NT2/D1 (cell line): ENCODE data around the gene CXCR6.

Experiments
- DNase-seq: peaks from one replicate; pipeline ENCODE4 v3.0.0-alpha.2; 2011; ENCODE audit warnings: low read depth, low spot score
- H3K27me3 ChIP-seq: 2 replicates; pipeline ENCODE4 v1.6.0; 2011; ENCODE audit warnings: mild to moderate bottlenecking; ENCODE audit not compliant: insufficient read length, insufficient read depth
- H3K36me3 ChIP-seq: 2 replicates; pipeline ENCODE4 v1.6.1; 2011; ENCODE audit warnings: mild to moderate bottlenecking, low read length, mixed read lengths; ENCODE audit not compliant: insufficient read depth, insufficient read length
- H3K4me1 ChIP-seq: 2 replicates; pipeline ENCODE4 v1.5.1; 2011; ENCODE audit not compliant: insufficient read depth, insufficient read length
- H3K4me3 ChIP-seq: 2 replicates; pipeline ENCODE4 v1.5.1; 2011; ENCODE audit warnings: low read depth; ENCODE audit not compliant: insufficient read length
- H3K9ac ChIP-seq: 2 replicates; pipeline ENCODE4 v1.6.0; 2011; ENCODE audit warnings: low read depth; ENCODE audit not compliant: insufficient read length
- H3K9me3 ChIP-seq: 2 replicates; pipeline ENCODE4 v1.5.1; 2011; ENCODE audit warnings: mild to moderate bottlenecking, low read length; ENCODE audit not compliant: insufficient read depth
- SUZ12 ChIP-seq: IDR thresholded peaks from 2 replicates; pipeline ENCODE4 v1.6.1; 2011; ENCODE audit not compliant: insufficient read length, insufficient read depth; ENCODE audit errors: extremely low read depth
- YY1 ChIP-seq: IDR thresholded peaks from 2 replicates; pipeline ENCODE4 v1.6.1; 2011; ENCODE audit not compliant: insufficient read length, insufficient read depth
- ZNF274 ChIP-seq: IDR thresholded peaks from 2 replicates; pipeline ENCODE4 v1.6.1; 2011; ENCODE audit warnings: mild to moderate bottlenecking, low read depth, low read length

The CXCR6 gene

GRCh38 chr3:45965653-45966052, 22.4 kb downstream of the CXCR6 start:
- peaks cover 9% of the 10 kb centered on the region for H3K4me1 ChIP-seq
- no peak for DNase-seq
- H3K27me3 ChIP-seq = no peaks in the 10 kb centered on the region
- H3K4me3 ChIP-seq = no peak overlapping the region
- H3K36me3 ChIP-seq = peaks cover 80% of the 10 kb centered on the region
- H3K9me3 ChIP-seq = no peaks in the 10 kb centered on the region
- H3K9ac ChIP-seq = no peak overlapping the region
- no peak for TF ChIP-seq SUZ12

- H3K9me3 ChIP-seq = no peaks in the 10 kb centered on the region
- no peaks in the 10 kb centered on the region for H3K27me3 ChIP-seq
- peaks cover 9% of the 10 kb centered on the region for H3K4me1 ChIP-seq
- DNase-seq = no peak
- no peak for TF ChIP-seq SUZ12
- TF ChIP-seq YY1 = no peak
- no peak for TF ChIP-seq ZNF274
- no peak overlapping the region for H3K4me3 ChIP-seq
- no peak overlapping the region for H3K9ac ChIP-seq
- peaks cover 74% of the 10 kb centered on the region for H3K36me3 ChIP-seq
These were observed 23.1 kb downstream of the CXCR6 start for GRCh38 chr3:45966371-45966791.

- no peak overlapping the region for H3K9ac ChIP-seq
- H3K9me3 ChIP-seq = no peaks in the 10 kb centered on the region
- no peaks in the 10 kb centered on the region for H3K27me3 ChIP-seq
- TF ChIP-seq YY1 (no peak), ZNF274 (no peak), SUZ12 (no peak)
- H3K4me3 ChIP-seq = no peak overlapping the region
- peaks cover 9% of the 10 kb centered on the region for H3K4me1 ChIP-seq
- DNase-seq = no peak
- peaks cover 69% of the 10 kb centered on the region for H3K36me3 ChIP-seq
These were observed 23.8 kb downstream of the CXCR6 start for GRCh38 chr3:45966950-45967640.

- peaks cover 9% of the 10 kb centered on the region for H3K4me1 ChIP-seq
- H3K9me3 ChIP-seq = no peaks in the 10 kb centered on the region
- H3K27me3 ChIP-seq = no peaks in the 10 kb centered on the region
- no peak for TF ChIP-seq SUZ12
- no peak for TF ChIP-seq ZNF274
- no peak for TF ChIP-seq YY1
- no peak overlapping the region for H3K4me3 ChIP-seq
- peaks cover 62% of the 10 kb centered on the region for H3K36me3 ChIP-seq
- DNase-seq = no peak
- H3K9ac ChIP-seq = no peak overlapping the region
These were observed 24.5 kb downstream of the CXCR6 start for GRCh38 chr3:45967724-45968123.

- no peak overlapping the region for H3K9ac ChIP-seq
- peaks cover 58% of the 10 kb centered on the region for H3K36me3 ChIP-seq
- no peaks in the 10 kb centered on the region for H3K9me3 ChIP-seq
- H3K27me3 ChIP-seq = no peaks in the 10 kb centered on the region
- no peak for DNase-seq
- no peak for TF ChIP-seq ZNF274
- no peak for TF ChIP-seq YY1
- TF ChIP-seq SUZ12 = no peak
- H3K4me3 ChIP-seq = no peak overlapping the region
- peaks cover 9% of the 10 kb centered on the region for H3K4me1 ChIP-seq
These were observed 24.9 kb downstream of the CXCR6 start for GRCh38 chr3:45968149-45968548.

GRCh38 chr3:45968706-45969105, 25.4 kb downstream of the CXCR6 start:
- H3K4me1 ChIP-seq = peaks cover 9% of the 10 kb centered on the region
- no peaks in the 10 kb centered on the region for H3K9me3 ChIP-seq
- DNase-seq = peak; percentile 47
- no peaks in the 10 kb centered on the region for H3K27me3 ChIP-seq
- TF ChIP-seq YY1 = no peak
- no peak for TF ChIP-seq SUZ12
- no peak for TF ChIP-seq ZNF274
- H3K36me3 ChIP-seq = peaks cover 52% of the 10 kb centered on the region
- no peak overlapping the region for H3K9ac ChIP-seq
- no peak overlapping the region for H3K4me3 ChIP-seq

- no peak for DNase-seq
- no peaks in the 10 kb centered on the region for H3K9me3 ChIP-seq
- peaks cover 51% of the 10 kb centered on the region for H3K36me3 ChIP-seq
- H3K9ac ChIP-seq = no peak overlapping the region
- peaks cover 9% of the 10 kb centered on the region for H3K4me1 ChIP-seq
- H3K4me3 ChIP-seq = no peak overlapping the region
- TF ChIP-seq YY1 (no peak), ZNF274 (no peak), SUZ12 (no peak)
- H3K27me3 ChIP-seq = no peaks in the 10 kb centered on the region
These were observed 25.9 kb downstream of the CXCR6 start for GRCh38 chr3:45969116-45969515.
